Left kidney (tissue), 2 donors: ENCODE data around the gene KCNK5. TPM values are rescaled to one million over a fixed set of nuclear protein-coding genes. Genes with fewer than 3 reads are reported as not detected.

Experiments used
- DNase-seq: peaks from one replicate; pipeline ENCODE4 v3.0.0-alpha.2; 2013
- polyA plus RNA-seq: library from polyadenylated mRNA; unstranded; fragments of 120-200 nt; gene quantifications from one replicate; pipeline ENCODE4 v1.2.1, GENCODE V29; 2013; ENCODE audit not compliant: insufficient read length

The KCNK5 gene
- polyA plus RNA-seq, 1 donor: 9.6 TPM

GRCh38 chr6:39217177-39217864 is 12.0 kb downstream of the KCNK5 start:
- no peak for DNase-seq

- no peak for DNase-seq
These were observed 13.6 kb downstream of the KCNK5 start for GRCh38 chr6:39215640-39216158.

- no peak for DNase-seq
These were observed 14.2 kb downstream of the KCNK5 start for GRCh38 chr6:39214846-39215639.

GRCh38 chr6:39214120-39214813 is 15.0 kb downstream of the KCNK5 start:
- DNase-seq: no peak

GRCh38 chr6:39213195-39213920 is 15.9 kb downstream of the KCNK5 start:
- DNase-seq: no peak

GRCh38 chr6:39211183-39211582 is 18.1 kb downstream of the KCNK5 start:
- no peak for DNase-seq

- DNase-seq: no peak
These were observed 18.8 kb downstream of the KCNK5 start for GRCh38 chr6:39210450-39210849.

- no peak for DNase-seq
These were observed 19.4 kb downstream of the KCNK5 start for GRCh38 chr6:39209911-39210310.

- DNase-seq: no peak
These were observed 19.9 kb downstream of the KCNK5 start for GRCh38 chr6:39209360-39209811.

GRCh38 chr6:39208223-39208739 is 21.0 kb downstream of the KCNK5 start:
- no peak for DNase-seq

GRCh38 chr6:39207416-39208222 is 21.7 kb downstream of the KCNK5 start:
- DNase-seq: no peak

- DNase-seq: no peak
These were observed 23.0 kb downstream of the KCNK5 start for GRCh38 chr6:39206250-39206721.

GRCh38 chr6:39204646-39205244 is 24.5 kb downstream of the KCNK5 start:
- DNase-seq: no peak

- no peak for DNase-seq
These were observed 25.1 kb downstream of the KCNK5 start for GRCh38 chr6:39204160-39204495.

GRCh38 chr6:39203436-39204159 is 25.7 kb downstream of the KCNK5 start:
- no peak for DNase-seq

GRCh38 chr6:39202166-39202565 is 27.1 kb downstream of the KCNK5 start:
- no peak for DNase-seq

- DNase-seq: no peak
These were observed 28.7 kb downstream of the KCNK5 start for GRCh38 chr6:39200498-39201020.

- no peak for DNase-seq
These were observed 29.3 kb downstream of the KCNK5 start for GRCh38 chr6:39199976-39200375.

GRCh38 chr6:39199231-39199940 is 29.9 kb downstream of the KCNK5 start:
- no peak for DNase-seq
